ENCODE results near the gene GRAMD4.

- TF ChIP-seq MAX (IDR thresholded peaks at IDR 0.05; ENCODE audit: low read depth, low read length) (no peak), SIN3A (IDR thresholded peaks at IDR 0.05; ENCODE audit: low read depth, low read length) (no peak), SREBF2 (IDR thresholded peaks at IDR 0.05; ENCODE audit: low read length) (no peak), RAD21 (IDR thresholded peaks at IDR 0.05; ENCODE audit: insufficient read depth, low read depth, low read length) (no peak), ZBTB4 (CRISPR knock-in tag; IDR thresholded peaks at IDR 0.05) (no peak), CHD2 (IDR thresholded peaks at IDR 0.05; ENCODE audit: borderline replicate concordance, low read depth, low read length) (no peak), YBX1 (IDR thresholded peaks at IDR 0.05) (no peak), POLR2AphosphoS5 (IDR thresholded peaks at IDR 0.05; ENCODE audit: low read length) (no peak), RB1 (IDR thresholded peaks at IDR 0.05; ENCODE audit: borderline replicate concordance) (no peak), CBFB (IDR thresholded peaks at IDR 0.05; ENCODE audit: low read depth) (no peak)
Measured at GRCh38 chr22:46691571-46691970, 71.4 kb downstream of the GRAMD4 start.
